Measurements from ENCODE around the gene TRMU.

TRMU gene

DNA sequence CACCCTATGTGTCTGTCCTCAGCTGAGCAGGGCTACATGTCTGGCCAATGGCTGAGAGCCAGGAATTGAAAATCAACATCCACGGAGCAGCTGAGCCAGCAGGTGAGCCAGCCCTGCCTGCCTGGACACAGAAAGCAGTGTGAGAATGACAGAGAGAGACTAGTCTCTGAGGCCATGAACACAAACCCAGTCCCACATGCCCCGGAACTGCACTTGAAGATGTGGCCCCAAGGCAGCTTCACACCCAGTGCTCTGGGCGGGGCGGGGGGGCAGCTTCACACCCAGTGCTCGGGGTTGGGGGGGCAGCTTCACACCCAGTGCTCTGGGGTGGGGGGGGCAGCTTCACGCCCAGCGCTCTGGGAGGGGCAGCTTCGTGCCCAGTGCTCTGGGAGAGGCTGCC lies 37.6 kb downstream of the TRMU start:
- TF ChIP-seq, protein P1, sequence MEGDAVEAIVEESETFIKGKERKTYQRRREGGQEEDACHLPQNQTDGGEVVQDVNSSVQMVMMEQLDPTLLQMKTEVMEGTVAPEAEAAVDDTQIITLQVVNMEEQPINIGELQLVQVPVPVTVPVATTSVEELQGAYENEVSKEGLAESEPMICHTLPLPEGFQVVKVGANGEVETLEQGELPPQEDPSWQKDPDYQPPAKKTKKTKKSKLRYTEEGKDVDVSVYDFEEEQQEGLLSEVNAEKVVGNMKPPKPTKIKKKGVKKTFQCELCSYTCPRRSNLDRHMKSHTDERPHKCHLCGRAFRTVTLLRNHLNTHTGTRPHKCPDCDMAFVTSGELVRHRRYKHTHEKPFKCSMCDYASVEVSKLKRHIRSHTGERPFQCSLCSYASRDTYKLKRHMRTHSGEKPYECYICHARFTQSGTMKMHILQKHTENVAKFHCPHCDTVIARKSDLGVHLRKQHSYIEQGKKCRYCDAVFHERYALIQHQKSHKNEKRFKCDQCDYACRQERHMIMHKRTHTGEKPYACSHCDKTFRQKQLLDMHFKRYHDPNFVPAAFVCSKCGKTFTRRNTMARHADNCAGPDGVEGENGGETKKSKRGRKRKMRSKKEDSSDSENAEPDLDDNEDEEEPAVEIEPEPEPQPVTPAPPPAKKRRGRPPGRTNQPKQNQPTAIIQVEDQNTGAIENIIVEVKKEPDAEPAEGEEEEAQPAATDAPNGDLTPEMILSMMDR (IDR thresholded peaks at IDR 0.05; ENCODE audit: extremely low read depth, missing control alignments) = no peak

DNA sequence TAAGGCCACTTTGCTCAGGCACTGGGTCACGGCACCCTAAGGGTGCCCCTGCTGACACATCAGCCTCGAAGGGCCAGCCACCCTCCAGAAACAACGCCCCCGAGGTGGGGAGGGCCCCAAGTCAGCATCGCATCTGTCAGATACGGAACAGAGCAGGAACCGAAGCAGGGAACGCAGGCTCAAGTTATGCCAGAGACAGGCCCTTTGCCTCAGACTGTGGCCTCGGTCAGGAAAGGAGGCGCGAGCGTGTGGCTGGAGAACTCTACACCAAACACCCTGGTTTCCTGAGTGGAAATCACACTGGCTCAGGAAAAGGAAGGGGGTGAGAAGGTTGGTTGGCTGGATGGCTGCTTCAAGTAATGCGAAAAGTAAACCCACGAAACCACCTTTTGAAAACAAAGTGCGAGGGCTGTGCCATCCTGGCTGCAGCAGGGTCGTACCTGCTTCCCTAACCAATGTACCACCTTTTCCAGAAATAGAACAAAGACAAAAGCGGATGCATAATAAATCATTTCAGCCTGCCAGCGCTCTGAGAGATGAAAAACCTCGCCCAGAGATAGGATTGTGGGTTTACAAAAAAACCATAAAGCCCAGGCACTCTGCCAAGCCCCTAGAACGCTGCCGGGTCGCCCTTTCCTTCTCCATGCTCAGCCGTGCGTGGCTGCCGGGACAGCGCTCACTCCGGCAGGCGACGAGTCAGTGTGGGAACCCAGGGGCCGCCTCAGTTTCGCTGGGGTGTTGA lies 38.6 kb downstream of the TRMU start:
- no peak for DNase-seq (ENCODE audit: low spot score)
- TF ChIP-seq, protein P1 (IDR thresholded peaks at IDR 0.05; ENCODE audit: extremely low read depth, missing control alignments) = no peak

More for the DNA sequence above, 37.6 kb downstream of the TRMU start:
- no peak for DNase-seq (ENCODE audit: low spot score)

DNA sequence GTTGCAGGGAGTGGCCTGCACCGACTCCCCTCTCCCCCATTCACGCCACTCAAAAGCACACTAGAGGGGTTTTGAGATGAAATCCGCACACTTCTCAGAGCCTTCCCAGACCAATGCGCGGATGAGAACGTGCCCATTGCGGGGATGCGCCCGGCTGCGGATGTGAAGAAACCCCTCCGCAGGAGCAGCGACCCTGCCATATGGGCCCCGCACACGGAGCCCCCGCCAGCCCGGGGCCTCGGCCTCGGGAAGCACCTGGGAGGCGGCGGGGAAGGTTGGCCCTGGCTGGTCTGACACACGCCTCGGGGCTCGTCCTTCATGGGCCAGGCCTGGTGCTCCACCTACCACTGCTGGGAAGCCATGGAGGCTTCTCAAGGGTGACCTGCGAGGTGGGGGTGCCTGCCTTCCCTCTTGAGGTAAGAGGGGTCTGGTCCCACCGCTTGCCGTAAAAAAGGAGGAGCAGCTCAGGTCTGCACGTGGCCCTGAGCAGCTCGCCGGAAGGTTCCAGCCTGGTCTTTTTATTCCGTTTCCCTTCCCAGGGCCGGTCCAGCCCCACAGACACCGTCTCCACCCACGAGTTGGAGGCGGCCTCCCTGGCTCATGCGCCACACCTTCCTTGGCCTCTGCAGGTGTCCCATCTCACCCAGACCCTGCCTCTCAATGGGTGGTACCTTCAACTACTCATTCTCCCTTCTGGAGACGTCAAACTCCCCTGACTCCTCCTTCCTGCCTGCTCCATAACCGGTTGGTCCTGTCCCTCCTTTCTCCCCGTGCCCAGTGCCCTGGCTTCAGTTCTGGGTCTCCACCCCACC lies 39.4 kb downstream of the TRMU start:
- TF ChIP-seq, protein P1 (IDR thresholded peaks at IDR 0.05; ENCODE audit: extremely low read depth, missing control alignments) = no peak
- DNase-seq (ENCODE audit: low spot score) = no peak

DNA sequence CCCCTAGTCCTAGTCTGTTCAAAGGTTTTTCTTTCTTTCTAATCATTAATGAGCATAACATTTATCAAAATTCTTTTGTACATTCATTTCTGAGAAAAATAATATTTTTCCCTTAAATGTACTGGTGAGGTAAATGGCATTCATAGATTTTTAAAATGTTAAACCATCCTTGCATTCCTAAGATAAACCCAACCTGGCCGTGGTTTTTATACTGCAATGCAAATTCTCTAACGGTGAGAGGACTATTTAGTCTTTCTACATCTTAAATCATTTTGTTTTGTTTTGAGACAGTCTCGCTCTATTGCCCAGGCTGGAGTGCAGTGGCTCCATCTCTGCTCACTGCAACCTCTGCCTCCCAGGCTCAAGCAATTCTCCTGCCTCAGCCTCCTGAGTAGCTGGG lies 40.6 kb downstream of the TRMU start:
- TF ChIP-seq, protein P1 (IDR thresholded peaks at IDR 0.05; ENCODE audit: extremely low read depth, missing control alignments) = no peak
- DNase-seq (ENCODE audit: low spot score) = no peak

DNA sequence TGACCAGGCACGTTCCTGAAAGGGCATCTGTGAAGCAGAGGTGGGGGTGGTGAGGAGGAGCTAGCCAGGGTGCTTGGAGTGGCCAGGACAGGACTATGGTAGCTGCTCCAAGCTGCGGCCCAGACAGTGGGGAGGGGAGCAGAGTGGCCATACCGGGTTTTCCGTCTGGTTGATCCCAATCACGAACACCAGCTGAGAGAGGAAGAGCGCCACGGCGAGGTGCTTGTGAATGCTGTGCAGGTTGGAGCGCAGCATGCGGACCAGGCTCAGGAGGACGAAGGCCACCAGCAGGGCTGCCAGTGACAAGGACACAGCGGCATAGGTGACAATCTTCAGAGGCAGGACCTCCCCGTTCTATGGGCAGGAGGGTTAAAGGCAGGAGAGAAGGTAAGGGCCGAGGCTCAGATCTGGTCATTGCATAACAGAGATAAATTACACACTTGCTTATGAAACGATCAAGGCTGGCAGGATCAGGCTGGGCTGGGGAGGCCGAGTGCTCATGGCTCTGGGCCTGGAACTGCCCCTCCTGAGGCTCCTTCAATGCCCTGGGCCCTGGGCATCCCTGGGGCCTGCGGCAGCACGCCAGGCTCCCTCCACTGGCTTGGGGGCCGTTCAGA lies 41.5 kb downstream of the TRMU start:
- TF ChIP-seq, protein P1 (IDR thresholded peaks at IDR 0.05; ENCODE audit: extremely low read depth, missing control alignments) = no peak
- no peak for DNase-seq (ENCODE audit: low spot score)

DNA sequence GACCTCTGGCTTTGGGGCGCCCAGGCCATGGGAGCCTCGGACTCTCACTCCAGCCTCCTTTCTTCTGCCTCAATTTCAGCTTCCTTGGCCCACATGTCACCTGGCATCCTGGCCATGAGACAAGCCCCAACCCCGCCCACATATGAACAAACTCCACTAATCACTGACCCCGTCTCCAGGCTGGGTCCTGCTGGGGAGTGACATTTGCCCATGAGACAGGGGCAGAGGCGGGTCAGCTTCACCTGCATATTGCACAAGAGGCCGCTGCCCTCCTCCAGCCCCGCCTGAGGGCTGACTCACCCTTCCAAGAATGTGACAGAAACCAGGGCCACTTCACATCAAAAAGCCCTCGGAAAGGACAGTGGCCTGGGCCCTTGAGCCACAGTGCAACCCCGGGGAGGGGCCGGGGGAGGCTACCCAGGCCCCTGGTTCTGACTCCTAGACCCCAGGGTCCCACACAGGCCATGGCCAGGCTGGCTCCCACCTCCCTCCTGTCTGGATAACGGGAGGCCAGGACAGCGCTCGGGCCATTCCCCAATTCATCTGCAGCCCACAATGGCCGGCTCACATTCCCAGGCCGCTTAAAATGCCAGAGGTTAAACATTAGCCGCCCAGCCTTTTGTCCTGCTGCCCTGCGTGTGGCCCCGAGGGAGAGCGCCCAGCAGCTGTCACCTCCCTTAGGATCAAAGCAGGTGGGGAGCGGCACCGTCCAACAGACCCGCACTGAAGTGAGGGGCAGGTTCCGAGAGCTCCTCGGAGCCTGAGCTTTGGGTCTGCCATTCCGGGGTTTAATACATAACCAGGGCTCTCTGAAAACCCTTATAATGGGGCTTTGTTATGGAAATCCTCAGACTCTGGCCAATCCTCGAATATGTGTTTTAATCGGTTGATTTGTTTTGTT lies 42.3 kb downstream of the TRMU start:
- no peak for DNase-seq (ENCODE audit: low spot score)
- TF ChIP-seq, protein P1 (IDR thresholded peaks at IDR 0.05; ENCODE audit: extremely low read depth, missing control alignments) = no peak

All from GM20000 (cell line).